GM12878 (cell line): Measurements from ENCODE around the gene CFC1B. TPM values are rescaled to one million over a fixed set of nuclear protein-coding genes. Genes with fewer than 3 reads are reported as not detected.
"Not testable (repeated sequence)": the region's sequence is repeated elsewhere in the genome, so short reads cannot be mapped to it uniquely, and the experiment has no call there.

Experiments
- ATAC-seq: fragments of 200-7000 bp; cut with Tn5 transposase; 3 replicates; pipeline ENCODE4 v1.9.1; 2020; ENCODE audit warnings: mild to moderate bottlenecking, moderate library complexity
- BruUV-seq: library from RNA; stranded (reverse); fragments of 400-500 nt; replicated peaks from 2 replicates; lab custom pipeline; 2021; lab: Mats Ljungman, UMichigan
- CTCF ChIA-PET: fragments of 300-600 bp; sonication (Branson Sonifier 250); formaldehyde crosslinking; extraction: SDS; loops from one replicate; lab custom pipeline; 2021; ENCODE audit warnings: inconsistent platforms; lab: Yijun Ruan, JAX
- POLR2A ChIA-PET: fragments of 350-600 bp; formaldehyde crosslinking; extraction: SDS; loops from one replicate; lab custom pipeline; 2021; ENCODE audit warnings: inconsistent platforms; lab: Charles Lee
- RAD21 ChIA-PET: fragments of 300-600 bp; sonication (Branson Sonifier 250); formaldehyde crosslinking; loops from one replicate; lab custom pipeline; 2023; ENCODE audit warnings: antibody characterized with exemption; ENCODE audit not compliant: unreplicated experiment; lab: Charles Lee
- SMC1A ChIA-PET: fragments of 300-600 bp; sonication (Branson Sonifier 250); formaldehyde crosslinking; loops from one replicate; lab custom pipeline; 2023; ENCODE audit not compliant: unreplicated experiment, uncharacterized antibody; lab: Charles Lee
- DNase-seq: peaks from one replicate; pipeline ENCODE4 v3.0.0-alpha.2; 2011; ENCODE audit warnings: low read depth, low spot score
- FAIRE-seq: peaks from 3 replicates; lab custom pipeline; 2011; peaks lifted over from hg19 to GRCh38; lab: Jason Lieb, UNC
- H2AFZ ChIP-seq: 2 replicates; pipeline ENCODE4 v1.6.0; 2011; ENCODE audit warnings: low read depth, low read length, control low read depth; ENCODE audit not compliant: control insufficient read depth
- H3K27ac ChIP-seq: 2 replicates; pipeline ENCODE4 v1.5.1; 2011; ENCODE audit warnings: control low read depth; ENCODE audit not compliant: control insufficient read depth, insufficient read depth
- H3K27me3 ChIP-seq, 2 experiments: replicated peaks in 1 of 2; 2 replicates each; pipeline versions ENCODE4 v1.6.0 to v1.6.1; 2011; ENCODE audit warnings: low read length in 1 of 2; ENCODE audit not compliant: control insufficient read depth in 2 of 2, insufficient read depth in 2 of 2
- H3K36me3 ChIP-seq, 2 experiments: 2 replicates each; pipeline ENCODE4 v1.5.1; 2011; ENCODE audit warnings: low read length in 1 of 2; ENCODE audit not compliant: control insufficient read depth in 2 of 2, insufficient read depth in 2 of 2
- H3K4me1 ChIP-seq: 2 replicates; pipeline ENCODE4 v1.6.1; 2011; ENCODE audit warnings: mild to moderate bottlenecking, low read length, moderate library complexity, mixed read lengths; ENCODE audit not compliant: control insufficient read depth, insufficient read depth
- H3K4me2 ChIP-seq: 2 replicates; pipeline ENCODE4 v1.6.0; 2011; ENCODE audit warnings: control low read depth; ENCODE audit not compliant: control insufficient read depth, insufficient read depth
- H3K4me3 ChIP-seq: fragments of 200-600 bp; sonication (generic); 2 replicates; pipeline ENCODE4 v1.5.1; 2016
- H3K79me2 ChIP-seq: 2 replicates; pipeline ENCODE4 v1.6.0; 2011; ENCODE audit warnings: low read length; ENCODE audit not compliant: control insufficient read depth, insufficient read depth
- H3K9ac ChIP-seq: 2 replicates; pipeline ENCODE4 v1.8.0; 2011; ENCODE audit warnings: low read length, control low read depth, mixed read lengths; ENCODE audit not compliant: control insufficient read depth, insufficient read depth
- H3K9me3 ChIP-seq: replicated peaks from 3 replicates; pipeline ENCODE4 v1.5.1; 2011; ENCODE audit warnings: mild to moderate bottlenecking, low read length; ENCODE audit not compliant: control insufficient read depth, insufficient read depth
- H4K20me1 ChIP-seq: 2 replicates; pipeline ENCODE4 v1.6.0; 2011; ENCODE audit not compliant: control insufficient read depth, insufficient read depth
- WGBS: methylation state at CpG from one replicate; pipeline ENCODE4 v1.1.6; 2016; ENCODE audit warnings: low lambda C conversion rate; ENCODE audit not compliant: insufficient replicate concordance, insufficient coverage; ENCODE audit errors: missing lambda C conversion rate; 5-methylcytosine and 5-hydroxymethylcytosine counted together
- in situ Hi-C: fragments of 300-500 bp; cut with MboI; formaldehyde crosslinking; loops from 9 replicates; pipeline ENCODE4 v1.14.3; 2018; ENCODE audit warnings: mixed read lengths
- intact Hi-C: fragments of 100-400 bp; cut with micrococcal nuclease; formaldehyde crosslinking; loops from one replicate; pipeline ENCODE4 v1.14.2; 2022; ENCODE audit not compliant: unreplicated experiment
- polyA plus RNA-seq, 11 experiments: library from polyadenylated mRNA; depleted of rRNA in 4 of 11; unstranded in 6 of 11; stranded (reverse) in 5 of 11; fragments of >200 nt; fragmentation: Nextera tagmentation in 4 of 11; fragmentation: Illumina TruSeq in 1 of 11; extraction: Ambion mirVana in 4 of 11; extraction: Trizol in 1 of 11; gene quantifications; 1 replicate in 1 of 11; 2 replicates in 10 of 11; pipeline versions ENCODE4 v1.2.1 to v1.2.3, GENCODE V29; 2011 to 2016; ENCODE audit warnings: inconsistent platforms in 2 of 11, missing spikeins in 2 of 11, low read depth in 1 of 11
- total RNA-seq, 4 experiments: library from RNA; depleted of rRNA in 3 of 4; stranded (reverse); fragments of >200 nt in 3 of 4; fragmentation: Illumina TruSeq in 1 of 4; extraction: Trizol in 1 of 4; gene quantifications; 2 replicates each; pipeline versions ENCODE4 v1.2.1 to v1.2.3, GENCODE V29; 2013 to 2021

Gene CFC1B
- total and polyA plus RNA-seq, 10 of the 15 experiments (the other 5 are each of a cell fraction or from before 2014, with no cell fraction given) = not detected

GRCh38 chr2:130571929-130572328 is 50.9 kb downstream of the CFC1B start:
- H3K9ac ChIP-seq, SMC1A ChIA-PET, H3K4me3 ChIP-seq, H3K27ac ChIP-seq, H4K20me1 ChIP-seq, H3K9me3 ChIP-seq, BruUV-seq, H3K36me3 ChIP-seq, H3K27me3 ChIP-seq, CTCF ChIA-PET, H3K79me2 ChIP-seq, DNase-seq, RAD21 ChIA-PET, H3K4me2 ChIP-seq, in situ Hi-C loops, H3K4me1 ChIP-seq, ATAC-seq, FAIRE-seq, intact Hi-C loops, H2AFZ ChIP-seq, POLR2A ChIA-PET: not testable (repeated sequence)
- no CpG with 5 or more reads among the region's 3 CpGs for WGBS

GRCh38 chr2:130574230-130574629 is 53.2 kb downstream of the CFC1B start:
- FAIRE-seq, H4K20me1 ChIP-seq, H3K9me3 ChIP-seq, H3K27ac ChIP-seq, DNase-seq, H3K27me3 ChIP-seq, POLR2A ChIA-PET, RAD21 ChIA-PET, H3K4me3 ChIP-seq, H3K36me3 ChIP-seq, CTCF ChIA-PET, intact Hi-C loops, H2AFZ ChIP-seq, BruUV-seq, SMC1A ChIA-PET, H3K79me2 ChIP-seq, H3K4me1 ChIP-seq, ATAC-seq, H3K4me2 ChIP-seq, in situ Hi-C loops, H3K9ac ChIP-seq: not testable (repeated sequence)
- WGBS = 55% methylated on average over 7 of the region's 13 CpGs

- H3K36me3 ChIP-seq, H3K9ac ChIP-seq, H3K4me1 ChIP-seq, H3K4me2 ChIP-seq, CTCF ChIA-PET, BruUV-seq, in situ Hi-C loops, H3K27me3 ChIP-seq, ATAC-seq, SMC1A ChIA-PET, FAIRE-seq, H4K20me1 ChIP-seq, H3K4me3 ChIP-seq, H2AFZ ChIP-seq, RAD21 ChIA-PET, POLR2A ChIA-PET, DNase-seq, H3K9me3 ChIP-seq, H3K79me2 ChIP-seq, intact Hi-C loops, H3K27ac ChIP-seq: not testable (repeated sequence)
- WGBS = no CpG with 5 or more reads among the region's 8 CpGs
Measured at GRCh38 chr2:130576209-130576784, 55.3 kb downstream of the CFC1B start.

- not testable (repeated sequence) for BruUV-seq, H3K79me2 ChIP-seq, FAIRE-seq
Measured at GRCh38 chr2:130577559-130577958, 56.5 kb downstream of the CFC1B start.

More at GRCh38 chr2:130577559-130577958, 56.5 kb downstream of the CFC1B start:
- in situ Hi-C loops, POLR2A ChIA-PET, H3K4me1 ChIP-seq, H3K9ac ChIP-seq, intact Hi-C loops, H4K20me1 ChIP-seq, H3K4me3 ChIP-seq, H3K4me2 ChIP-seq, H3K36me3 ChIP-seq, H3K27ac ChIP-seq, ATAC-seq, RAD21 ChIA-PET, DNase-seq, H3K9me3 ChIP-seq, SMC1A ChIA-PET, H2AFZ ChIP-seq, H3K27me3 ChIP-seq, CTCF ChIA-PET: not testable (repeated sequence)
- WGBS = no CpG with 5 or more reads among the region's 4 CpGs
